Osteocyte (in vitro differentiated cells): ENCODE measurements around the gene EXOC3L2. TPM values are rescaled to one million over a fixed set of nuclear protein-coding genes. Genes with fewer than 3 reads are reported as not detected.

Experiments
- DNase-seq: peaks from one replicate; pipeline ENCODE4 v3.0.0; 2021; ENCODE audit warnings: mixed read lengths; ENCODE audit not compliant: unreplicated experiment; ENCODE audit errors: extremely low spot score
- H3K27ac Mint-ChIP-seq: one replicate; pipeline ENCODE4 v1.8.0; 2021; ENCODE audit warnings: mild to moderate bottlenecking, mixed read lengths; ENCODE audit not compliant: unreplicated experiment
- H3K27me3 Mint-ChIP-seq: one replicate; pipeline ENCODE4 v1.8.0; 2021; ENCODE audit warnings: mixed read lengths; ENCODE audit not compliant: unreplicated experiment
- H3K36me3 Mint-ChIP-seq: one replicate; pipeline ENCODE4 v1.8.0; 2021; ENCODE audit warnings: mixed read lengths; ENCODE audit not compliant: unreplicated experiment
- H3K4me1 Mint-ChIP-seq: one replicate; pipeline ENCODE4 v1.8.0; 2021; ENCODE audit warnings: mixed read lengths; ENCODE audit not compliant: unreplicated experiment
- H3K4me3 Mint-ChIP-seq: one replicate; pipeline ENCODE4 v1.8.0; 2021; ENCODE audit warnings: mild to moderate bottlenecking, moderate library complexity, mixed read lengths; ENCODE audit not compliant: unreplicated experiment
- H3K9me3 Mint-ChIP-seq: one replicate; pipeline ENCODE4 v1.8.0; 2021; ENCODE audit warnings: mixed read lengths; ENCODE audit not compliant: unreplicated experiment
- total RNA-seq: library from RNA; stranded (reverse); gene quantifications from 2 replicates; pipeline ENCODE4 v1.2.1, GENCODE V29; 2021
- TF ChIP-seq, protein P1 (sequence below): fragments of 200-600 bp; sonication (generic); IDR thresholded peaks from 2 replicates; pipeline ENCODE4 v1.5.0; 2021; ENCODE audit warnings: antibody characterized with exemption, mild to moderate bottlenecking, moderate library complexity

The EXOC3L2 gene
- total RNA-seq, 1 donor from 2014 or later: 11.1 TPM

DNA sequence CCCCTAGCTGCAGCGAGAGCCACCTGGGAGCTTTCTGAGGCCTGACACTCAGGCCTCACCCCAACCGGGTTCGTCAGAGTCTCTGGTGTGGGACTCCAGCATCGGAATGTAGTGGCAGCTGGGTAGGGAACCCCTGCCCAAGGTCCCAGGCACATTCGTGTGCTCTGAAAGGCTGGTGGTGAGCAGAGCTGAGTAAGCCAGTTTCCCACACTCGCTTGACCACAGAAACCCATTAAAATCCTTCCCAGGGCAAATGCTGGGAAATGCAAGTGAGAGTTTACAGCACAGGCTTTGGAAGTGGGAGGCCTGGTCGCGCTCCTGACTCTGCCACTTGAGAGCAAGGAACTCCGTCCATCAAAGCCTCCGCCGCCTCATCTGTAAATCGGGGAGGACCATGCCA is 71.4 kb downstream of the EXOC3L2 start:
- Mint-ChIP-seq H3K9me3 (no peaks in the 10 kb centered on the region), H3K4me1 (peaks cover 10% of the 10 kb centered on the region), H3K27me3 (no peaks in the 10 kb centered on the region), H3K4me3 (no peak overlapping the region), H3K36me3 (no peaks in the 10 kb centered on the region), H3K27ac (no peak overlapping the region)
- TF ChIP-seq, protein P1, sequence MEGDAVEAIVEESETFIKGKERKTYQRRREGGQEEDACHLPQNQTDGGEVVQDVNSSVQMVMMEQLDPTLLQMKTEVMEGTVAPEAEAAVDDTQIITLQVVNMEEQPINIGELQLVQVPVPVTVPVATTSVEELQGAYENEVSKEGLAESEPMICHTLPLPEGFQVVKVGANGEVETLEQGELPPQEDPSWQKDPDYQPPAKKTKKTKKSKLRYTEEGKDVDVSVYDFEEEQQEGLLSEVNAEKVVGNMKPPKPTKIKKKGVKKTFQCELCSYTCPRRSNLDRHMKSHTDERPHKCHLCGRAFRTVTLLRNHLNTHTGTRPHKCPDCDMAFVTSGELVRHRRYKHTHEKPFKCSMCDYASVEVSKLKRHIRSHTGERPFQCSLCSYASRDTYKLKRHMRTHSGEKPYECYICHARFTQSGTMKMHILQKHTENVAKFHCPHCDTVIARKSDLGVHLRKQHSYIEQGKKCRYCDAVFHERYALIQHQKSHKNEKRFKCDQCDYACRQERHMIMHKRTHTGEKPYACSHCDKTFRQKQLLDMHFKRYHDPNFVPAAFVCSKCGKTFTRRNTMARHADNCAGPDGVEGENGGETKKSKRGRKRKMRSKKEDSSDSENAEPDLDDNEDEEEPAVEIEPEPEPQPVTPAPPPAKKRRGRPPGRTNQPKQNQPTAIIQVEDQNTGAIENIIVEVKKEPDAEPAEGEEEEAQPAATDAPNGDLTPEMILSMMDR: no peak
- DNase-seq: no peak

DNA sequence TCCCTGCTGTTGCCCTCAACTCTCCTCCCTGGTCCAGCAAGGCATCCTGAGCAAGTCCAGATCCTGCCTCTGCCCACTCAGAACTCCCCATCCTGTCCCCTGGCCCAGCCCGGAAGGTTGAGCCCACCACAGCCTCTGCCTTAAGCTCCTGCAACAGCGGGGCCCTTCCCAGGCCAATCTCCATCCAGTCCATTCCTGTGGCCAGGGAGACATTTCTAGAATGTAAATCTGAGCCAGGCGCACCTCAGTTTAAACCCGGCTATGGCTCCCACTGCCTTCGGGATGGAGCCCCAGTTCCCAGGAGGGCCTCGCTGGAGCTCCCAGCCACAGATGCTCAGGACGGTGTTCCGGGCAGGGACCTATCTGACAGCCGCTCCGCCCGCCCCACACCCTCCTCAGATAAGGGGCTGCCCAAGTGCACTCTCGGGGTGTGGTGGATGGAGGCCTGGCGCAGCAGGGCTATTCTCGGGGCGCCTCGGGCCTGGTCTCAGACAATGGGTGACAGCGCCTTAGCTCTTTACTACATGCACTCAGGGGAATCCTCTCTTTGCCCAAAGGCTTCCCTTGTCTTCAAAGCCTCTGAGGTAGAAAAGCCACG is 72.5 kb downstream of the EXOC3L2 start:
- H3K36me3 Mint-ChIP-seq: no peaks in the 10 kb centered on the region
- no peak overlapping the region for H3K27ac Mint-ChIP-seq
- no peak for DNase-seq
- peaks cover 8% of the 10 kb centered on the region for H3K4me1 Mint-ChIP-seq
- TF ChIP-seq, protein P1: no peak
- H3K9me3 Mint-ChIP-seq: no peaks in the 10 kb centered on the region
- no peak overlapping the region for H3K4me3 Mint-ChIP-seq
- no peaks in the 10 kb centered on the region for H3K27me3 Mint-ChIP-seq

DNA sequence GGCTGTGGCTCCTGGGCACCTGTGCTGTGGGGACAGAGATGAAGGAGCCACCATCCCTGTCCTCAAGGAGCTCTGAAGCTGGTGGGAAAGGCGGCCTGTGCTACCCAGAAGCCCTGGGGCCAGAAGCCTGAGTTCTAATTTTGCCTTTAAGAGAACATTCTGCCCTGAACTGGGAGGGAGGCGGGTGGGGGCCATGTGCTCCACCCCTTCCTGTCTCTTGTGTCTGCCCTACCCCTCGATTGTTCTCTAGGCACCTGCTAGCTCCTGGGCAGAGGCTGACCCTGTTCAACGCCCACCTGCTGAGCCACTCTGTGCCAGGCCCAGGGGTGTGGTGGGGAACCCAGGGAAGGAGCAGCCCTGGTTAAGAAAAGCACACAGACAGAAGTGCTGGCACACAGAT is 73.0 kb downstream of the EXOC3L2 start:
- H3K27me3 Mint-ChIP-seq: no peaks in the 10 kb centered on the region
- H3K4me1 Mint-ChIP-seq: peaks cover 4% of the 10 kb centered on the region
- DNase-seq: no peak
- H3K9me3 Mint-ChIP-seq: no peaks in the 10 kb centered on the region
- H3K27ac Mint-ChIP-seq: no peak overlapping the region
- TF ChIP-seq, protein P1: no peak
- H3K4me3 Mint-ChIP-seq: no peak overlapping the region
- H3K36me3 Mint-ChIP-seq: no peaks in the 10 kb centered on the region

DNA sequence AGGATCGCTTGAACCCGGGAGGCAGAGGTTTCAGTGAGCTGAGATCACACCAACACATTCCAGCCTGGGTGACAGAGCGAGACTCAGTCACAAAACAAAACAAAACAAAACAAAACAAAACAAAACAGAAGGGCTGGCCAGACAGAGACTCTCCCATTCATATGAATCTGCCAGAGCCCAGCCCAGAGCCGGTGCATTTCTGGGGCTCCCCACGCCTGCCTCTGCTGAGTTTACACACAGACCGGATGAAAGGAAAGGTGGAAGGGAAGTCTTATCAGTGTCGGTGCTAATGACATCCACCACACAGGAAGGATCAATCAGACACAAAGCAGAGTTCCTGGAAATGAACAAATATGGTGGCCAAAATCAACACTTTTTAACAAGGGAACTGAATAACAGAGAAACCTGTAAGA is 74.0 kb downstream of the EXOC3L2 start:
- no peaks in the 10 kb centered on the region for H3K9me3 Mint-ChIP-seq
- TF ChIP-seq, protein P1: no peak
- H3K36me3 Mint-ChIP-seq: no peaks in the 10 kb centered on the region
- H3K4me1 Mint-ChIP-seq: peaks cover 6% of the 10 kb centered on the region
- no peak overlapping the region for H3K27ac Mint-ChIP-seq
- no peaks in the 10 kb centered on the region for H3K27me3 Mint-ChIP-seq
- no peak for DNase-seq
- H3K4me3 Mint-ChIP-seq: no peak overlapping the region

DNA sequence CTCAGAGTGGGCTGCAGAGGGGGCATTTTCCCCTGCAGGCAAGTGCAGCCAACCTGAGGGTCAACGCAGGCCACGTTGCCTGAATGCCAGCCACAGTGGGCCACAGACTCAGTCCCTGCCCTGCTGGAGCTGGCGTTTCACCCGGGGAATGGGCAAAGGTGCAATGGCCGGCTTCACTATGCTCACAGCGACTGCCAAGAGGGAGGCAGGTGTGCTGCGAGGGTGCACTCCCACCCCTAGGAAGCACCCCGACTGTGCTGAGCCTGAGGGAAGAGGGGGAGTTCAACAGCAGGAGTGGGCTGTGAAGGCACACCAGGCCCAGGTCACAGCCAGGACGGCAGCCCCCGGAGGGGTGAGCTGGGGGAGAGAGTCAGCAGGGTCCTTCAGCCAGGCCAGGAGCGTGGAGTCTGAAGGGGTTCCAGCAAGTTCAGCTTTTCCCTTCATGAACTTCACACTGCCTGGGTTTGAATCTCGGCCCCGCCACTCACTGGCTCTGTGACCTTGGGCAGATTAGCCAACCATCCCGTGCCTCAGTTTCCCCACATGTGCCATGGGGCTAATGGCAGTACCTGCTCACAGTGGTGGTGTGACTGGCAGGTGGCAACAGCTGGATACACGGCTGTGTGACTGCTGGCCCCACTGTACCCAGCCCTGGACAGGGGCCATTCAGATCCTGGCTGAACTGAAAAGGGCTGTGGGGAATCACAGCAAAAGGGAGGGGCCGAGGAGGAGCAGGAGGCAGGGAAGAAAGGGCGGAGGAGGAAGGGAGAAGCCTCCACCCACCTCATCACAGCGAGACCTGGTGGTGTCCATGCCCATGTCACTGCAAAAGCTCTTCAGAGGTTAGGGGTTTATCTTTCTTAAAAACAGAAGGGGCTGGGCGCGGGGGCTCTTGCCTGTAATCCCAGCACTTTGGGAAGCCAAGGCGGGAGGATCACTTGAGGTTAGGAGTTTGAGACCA is 74.8 kb downstream of the EXOC3L2 start:
- H3K27ac Mint-ChIP-seq: no peak overlapping the region
- H3K4me1 Mint-ChIP-seq: peaks cover 6% of the 10 kb centered on the region
- H3K27me3 Mint-ChIP-seq: no peaks in the 10 kb centered on the region
- no peaks in the 10 kb centered on the region for H3K9me3 Mint-ChIP-seq
- H3K4me3 Mint-ChIP-seq: no peak overlapping the region
- no peaks in the 10 kb centered on the region for H3K36me3 Mint-ChIP-seq
- DNase-seq: no peak
- TF ChIP-seq, protein P1: no peak
